Smooth muscle cell (in vitro differentiated cells): ENCODE results near the gene TULP4. TPM values are rescaled to one million over a fixed set of nuclear protein-coding genes. Genes with fewer than 3 reads are reported as not detected.

Experiments used
- DNase-seq: peaks from one replicate; lab custom pipeline; 2025; ENCODE audit not compliant: unreplicated experiment; lab: John Stamatoyannopoulos, UW
- H2AFZ ChIP-seq: fragments of 200-600 bp; sonication (generic); 2 replicates; pipeline ENCODE4 v1.6.0; 2016; ENCODE audit warnings: antibody characterized with exemption, low read depth, mild to moderate bottlenecking
- H3F3A ChIP-seq: fragments of 200-600 bp; sonication (generic); 2 replicates; pipeline ENCODE4 v1.6.0; 2017; ENCODE audit warnings: antibody characterized with exemption, low read depth
- H3K27ac ChIP-seq: fragments of 200-600 bp; sonication (generic); 2 replicates; pipeline ENCODE4 v1.5.1; 2016; ENCODE audit warnings: low read depth, mild to moderate bottlenecking
- H3K27me3 ChIP-seq: fragments of 200-600 bp; sonication (generic); 2 replicates; pipeline ENCODE4 v1.6.1; 2016; ENCODE audit warnings: low read depth, mild to moderate bottlenecking
- H3K36me3 ChIP-seq: fragments of 200-600 bp; sonication (generic); 2 replicates; pipeline ENCODE4 v1.5.1; 2016; ENCODE audit warnings: low read depth
- H3K4me1 ChIP-seq: fragments of 200-600 bp; sonication (generic); 2 replicates; pipeline ENCODE4 v1.5.1; 2016; ENCODE audit warnings: low read depth
- H3K4me2 ChIP-seq: fragments of 200-600 bp; sonication (generic); 2 replicates; pipeline ENCODE4 v1.6.0; 2016; ENCODE audit warnings: mild to moderate bottlenecking
- H3K4me3 ChIP-seq: fragments of 200-600 bp; sonication (generic); 2 replicates; pipeline ENCODE4 v1.5.1; 2016; ENCODE audit warnings: mild to moderate bottlenecking
- H3K79me2 ChIP-seq: fragments of 200-600 bp; sonication (generic); 2 replicates; pipeline ENCODE4 v1.6.0; 2016; ENCODE audit warnings: low read depth, mild to moderate bottlenecking
- H3K9ac ChIP-seq: fragments of 200-600 bp; sonication (generic); 2 replicates; pipeline ENCODE4 v1.6.0; 2016; ENCODE audit warnings: low read depth
- H3K9me3 ChIP-seq: fragments of 200-600 bp; sonication (generic); replicated peaks from 2 replicates; pipeline ENCODE4 v1.5.1; 2016; ENCODE audit warnings: low read depth
- H4K20me1 ChIP-seq: fragments of 200-600 bp; sonication (generic); 2 replicates; pipeline ENCODE4 v1.6.0; 2016; ENCODE audit warnings: low read depth
- WGBS: methylation state at CpG from one replicate; pipeline ENCODE4 v1.1.7; 2016; ENCODE audit warnings: low lambda C conversion rate; 5-methylcytosine and 5-hydroxymethylcytosine counted together
- polyA plus RNA-seq: library from polyadenylated mRNA; unstranded; fragments of >200 nt; fragmentation: Nextera tagmentation; extraction: Ambion mirVana; gene quantifications from 2 replicates; pipeline ENCODE4 v1.2.1, GENCODE V29; 2016
- total RNA-seq: library from RNA; depleted of rRNA; stranded (reverse); fragments of >200 nt; gene quantifications from 2 replicates; pipeline ENCODE4 v1.2.3, GENCODE V29; 2014
- TF ChIP-seq, protein P1 (sequence below): fragments of 200-600 bp; sonication (generic); IDR thresholded peaks from 2 replicates; pipeline ENCODE4 v1.5.1; 2017; ENCODE audit warnings: borderline replicate concordance, mild to moderate bottlenecking, antibody characterized with exemption; ENCODE audit not compliant: insufficient read depth, poor library complexity, severe bottlenecking

TULP4 gene
- total and polyA plus RNA-seq, 2 experiments from 2014 or later, result 16.1 to 85.0 TPM

DNA sequence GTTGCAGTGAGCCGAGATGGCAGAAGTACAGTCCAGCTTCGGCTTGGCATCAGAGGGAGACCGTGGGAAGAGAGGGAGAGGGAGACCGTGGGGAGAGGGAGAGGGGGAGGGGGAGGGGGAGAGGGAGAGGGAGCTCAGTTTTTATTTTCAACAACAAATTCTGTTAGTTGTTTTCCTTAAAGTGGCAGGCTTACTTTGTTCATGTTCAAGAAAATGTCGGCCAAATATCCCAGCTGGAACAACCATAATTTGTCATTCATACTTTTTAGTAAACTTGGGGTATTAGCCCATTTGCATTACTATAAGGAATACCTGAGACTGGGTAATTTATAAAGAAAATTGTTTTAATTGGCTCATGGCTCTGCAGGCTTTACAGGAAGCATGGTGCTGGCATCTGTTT lies 2.5 kb upstream of the TULP4 start:
- no peak for DNase-seq
- H3K4me1 ChIP-seq, result no peaks in the 10 kb centered on the region
- H3K79me2 ChIP-seq, result peaks cover 14% of the 10 kb centered on the region
- H3K9me3 ChIP-seq, result no peaks in the 10 kb centered on the region
- H3K27me3 ChIP-seq, result no peaks in the 10 kb centered on the region
- no peak overlapping the region for H3K27ac ChIP-seq
- peaks cover 3% of the 10 kb centered on the region for H4K20me1 ChIP-seq
- no peak overlapping the region for H3K4me3 ChIP-seq
- no peaks in the 10 kb centered on the region for H3F3A ChIP-seq
- H2AFZ ChIP-seq, result no peak overlapping the region
- 100% methylated on average over 2 of the region's 5 CpGs for WGBS
- no peak overlapping the region for H3K4me2 ChIP-seq
- TF ChIP-seq, protein P1, sequence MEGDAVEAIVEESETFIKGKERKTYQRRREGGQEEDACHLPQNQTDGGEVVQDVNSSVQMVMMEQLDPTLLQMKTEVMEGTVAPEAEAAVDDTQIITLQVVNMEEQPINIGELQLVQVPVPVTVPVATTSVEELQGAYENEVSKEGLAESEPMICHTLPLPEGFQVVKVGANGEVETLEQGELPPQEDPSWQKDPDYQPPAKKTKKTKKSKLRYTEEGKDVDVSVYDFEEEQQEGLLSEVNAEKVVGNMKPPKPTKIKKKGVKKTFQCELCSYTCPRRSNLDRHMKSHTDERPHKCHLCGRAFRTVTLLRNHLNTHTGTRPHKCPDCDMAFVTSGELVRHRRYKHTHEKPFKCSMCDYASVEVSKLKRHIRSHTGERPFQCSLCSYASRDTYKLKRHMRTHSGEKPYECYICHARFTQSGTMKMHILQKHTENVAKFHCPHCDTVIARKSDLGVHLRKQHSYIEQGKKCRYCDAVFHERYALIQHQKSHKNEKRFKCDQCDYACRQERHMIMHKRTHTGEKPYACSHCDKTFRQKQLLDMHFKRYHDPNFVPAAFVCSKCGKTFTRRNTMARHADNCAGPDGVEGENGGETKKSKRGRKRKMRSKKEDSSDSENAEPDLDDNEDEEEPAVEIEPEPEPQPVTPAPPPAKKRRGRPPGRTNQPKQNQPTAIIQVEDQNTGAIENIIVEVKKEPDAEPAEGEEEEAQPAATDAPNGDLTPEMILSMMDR, result no peak
- H3K36me3 ChIP-seq, result no peaks in the 10 kb centered on the region
- no peak overlapping the region for H3K9ac ChIP-seq

DNA sequence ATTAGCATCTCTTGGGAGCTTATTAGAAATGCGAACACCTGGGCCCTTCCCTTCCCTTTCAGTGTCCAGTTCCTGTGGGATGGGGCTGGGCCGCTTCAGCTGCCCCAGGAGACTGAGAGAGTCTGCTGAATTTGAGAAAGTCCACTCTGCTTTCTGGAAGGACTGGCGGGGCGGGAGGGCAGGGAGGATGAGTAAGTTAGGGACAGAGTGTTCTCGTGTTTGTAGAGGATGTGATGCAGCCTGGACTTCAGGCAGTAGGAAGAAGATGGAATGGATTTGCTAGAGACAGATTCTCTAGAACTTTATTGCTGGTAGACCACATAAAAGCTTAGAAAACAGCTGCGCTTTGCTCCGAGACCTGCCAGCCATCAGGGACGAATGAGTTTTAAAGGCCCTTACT lies 1.1 kb upstream of the TULP4 start:
- Histone ChIP-seq H3K4me2 (no peak overlapping the region), H3K79me2 (peaks cover 12% of the 10 kb centered on the region), H3K4me3 (no peak overlapping the region), H4K20me1 (peaks cover 3% of the 10 kb centered on the region), H3K27me3 (no peaks in the 10 kb centered on the region), H3K4me1 (no peaks in the 10 kb centered on the region), H3K27ac (no peak overlapping the region), H2AFZ (no peak overlapping the region), H3K9ac (no peak overlapping the region), H3K36me3 (no peaks in the 10 kb centered on the region), H3K9me3 (no peaks in the 10 kb centered on the region), H3F3A (no peaks in the 10 kb centered on the region)
- DNase-seq, result no peak
- TF ChIP-seq, protein P1, result no peak
- 69% methylated on average over 8 of the region's 8 CpGs for WGBS

DNA sequence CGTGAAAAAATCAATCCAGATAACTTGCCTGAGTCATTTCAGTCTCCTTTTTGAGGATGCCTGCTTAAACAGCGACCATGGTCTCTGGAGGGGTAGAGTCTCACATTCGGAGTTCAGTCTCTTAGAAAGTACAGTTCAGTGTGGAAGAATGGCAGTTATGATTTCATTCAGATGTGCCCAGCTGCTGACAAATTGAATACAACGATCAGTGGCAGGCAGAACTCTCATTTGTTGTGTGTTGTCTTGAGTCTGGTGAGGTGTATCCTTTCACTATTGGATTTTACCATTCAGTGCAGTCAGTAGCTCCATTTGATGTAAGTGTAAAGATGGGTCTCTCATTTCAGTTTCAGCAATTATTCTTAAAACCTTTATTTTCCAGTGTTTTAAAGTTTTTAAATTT lies 639 bp upstream of the TULP4 start:
- H3K4me2 ChIP-seq, result no peak overlapping the region
- H3K4me3 ChIP-seq, result no peak overlapping the region
- H3K9ac ChIP-seq, result no peak overlapping the region
- no peak overlapping the region for H3K27ac ChIP-seq
- TF ChIP-seq, protein P1, result no peak
- H3K9me3 ChIP-seq, result no peaks in the 10 kb centered on the region
- DNase-seq, result no peak
- H3K79me2 ChIP-seq, result peaks cover 8% of the 10 kb centered on the region
- 90% methylated on average over 4 of the region's 4 CpGs for WGBS
- H3F3A ChIP-seq, result no peaks in the 10 kb centered on the region
- H3K36me3 ChIP-seq, result no peaks in the 10 kb centered on the region
- no peak overlapping the region for H2AFZ ChIP-seq
- no peaks in the 10 kb centered on the region for H3K27me3 ChIP-seq
- no peaks in the 10 kb centered on the region for H3K4me1 ChIP-seq
- H4K20me1 ChIP-seq, result peaks cover 3% of the 10 kb centered on the region

DNA sequence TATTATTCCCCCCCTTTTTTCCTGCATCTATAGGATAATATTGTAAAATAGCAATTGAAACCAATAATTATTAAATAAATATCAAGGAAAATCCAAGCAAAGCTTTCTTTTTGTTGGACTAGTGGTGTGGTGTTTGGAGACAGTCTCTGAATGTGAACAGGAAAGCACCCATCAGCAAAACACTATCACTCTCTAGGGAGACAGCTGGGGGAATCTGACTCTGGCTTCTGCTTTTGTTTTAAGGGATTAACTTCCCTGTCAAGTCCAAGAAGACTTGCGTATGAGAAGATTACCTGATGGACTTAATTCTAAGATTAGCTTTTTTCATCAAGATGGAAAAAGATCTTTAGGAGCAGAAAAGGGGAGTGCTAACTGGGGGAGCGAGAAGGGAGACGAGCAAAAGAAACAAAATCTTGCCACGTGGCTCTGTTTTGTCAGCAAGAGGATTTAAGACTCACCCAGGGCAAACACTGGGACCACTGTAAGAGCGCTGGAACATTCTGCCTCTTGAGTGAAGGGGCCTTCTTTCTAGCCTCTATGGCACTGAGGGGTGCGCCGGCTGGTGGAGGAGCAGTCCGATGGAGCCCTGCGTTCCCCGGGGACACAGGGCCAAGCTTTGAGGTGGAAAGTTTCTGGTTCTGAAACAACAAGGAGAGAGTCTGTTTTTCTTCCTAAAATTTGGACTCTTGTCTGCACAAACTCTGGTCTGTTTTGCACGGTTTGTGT lies 570 bp downstream of the TULP4 start:
- H3K4me2 ChIP-seq, result no peak overlapping the region
- H3K27me3 ChIP-seq, result no peaks in the 10 kb centered on the region
- no peaks in the 10 kb centered on the region for H3F3A ChIP-seq
- no peak for DNase-seq
- 89% methylated on average over 11 of the region's 11 CpGs for WGBS
- H3K27ac ChIP-seq, result no peak overlapping the region
- no peak overlapping the region for H3K4me3 ChIP-seq
- H2AFZ ChIP-seq, result no peak overlapping the region
- TF ChIP-seq, protein P1, result no peak
- H3K9ac ChIP-seq, result no peak overlapping the region
- no peaks in the 10 kb centered on the region for H3K9me3 ChIP-seq
- H3K4me1 ChIP-seq, result no peaks in the 10 kb centered on the region
- H4K20me1 ChIP-seq, result peaks cover 3% of the 10 kb centered on the region
- no peaks in the 10 kb centered on the region for H3K36me3 ChIP-seq
- H3K79me2 ChIP-seq, result peaks cover 12% of the 10 kb centered on the region
